Measurements from ENCODE around the gene DNAAF5.

- TF ChIP-seq EZH2phosphoT487 (IDR thresholded peaks at IDR 0.05; ENCODE audit: borderline replicate concordance, low read depth, low read length) (no peak), CTCF (conservative IDR thresholded peaks at IDR 0.05; ENCODE audit: low read length) (no peak)
These were observed 25.3 kb downstream of the DNAAF5 start for GRCh38 chr7:751826-752225.
